GM23338 (cell line): ENCODE data around the gene SLC41A2. TPM values are rescaled to one million over a fixed set of nuclear protein-coding genes. Genes with fewer than 3 reads are reported as not detected.

Experiments
- ATAC-seq: fragments of 200-7000 bp; cut with Tn5 transposase; 3 replicates; pipeline ENCODE4 v1.9.1; 2020
- DNase-seq: peaks from one replicate; pipeline ENCODE4 v3.0.0-alpha.2; 2015; ENCODE audit warnings: low spot score
- H2AFZ ChIP-seq: fragments of 200-600 bp; sonication (generic); 2 replicates; pipeline ENCODE4 v1.8.0; 2016; ENCODE audit warnings: antibody characterized with exemption, mild to moderate bottlenecking, moderate library complexity
- H3F3A ChIP-seq: fragments of 200-600 bp; sonication (generic); replicated peaks from 2 replicates; pipeline ENCODE4 v1.8.0; 2017; ENCODE audit warnings: antibody characterized with exemption, mixed run types, low read depth
- H3K27ac ChIP-seq: fragments of 200-600 bp; sonication (generic); 2 replicates; pipeline ENCODE4 v1.6.1; 2016; ENCODE audit warnings: low read depth
- H3K27me3 ChIP-seq: fragments of 200-600 bp; sonication (generic); 2 replicates; pipeline ENCODE4 v1.8.0; 2016; ENCODE audit warnings: mild to moderate bottlenecking, mixed run types, moderate library complexity; ENCODE audit not compliant: insufficient read depth
- H3K36me3 ChIP-seq: fragments of 200-600 bp; sonication (generic); 2 replicates; pipeline ENCODE4 v1.8.0; 2016; ENCODE audit warnings: mild to moderate bottlenecking; ENCODE audit not compliant: insufficient read depth
- H3K4me1 ChIP-seq: fragments of 200-600 bp; sonication (generic); 2 replicates; pipeline ENCODE4 v1.8.0; 2016; ENCODE audit warnings: mild to moderate bottlenecking, moderate library complexity; ENCODE audit not compliant: insufficient read depth
- H3K4me2 ChIP-seq: fragments of 200-600 bp; sonication (generic); 2 replicates; pipeline ENCODE4 v1.7.1; 2017; ENCODE audit warnings: mixed run types
- H3K4me3 ChIP-seq: fragments of 200-600 bp; sonication (generic); 2 replicates; pipeline ENCODE4 v1.6.1; 2016; ENCODE audit warnings: mixed run types
- H3K79me2 ChIP-seq: fragments of 200-600 bp; sonication (generic); replicated peaks from 2 replicates; pipeline ENCODE4 v1.8.0; 2017; ENCODE audit warnings: mild to moderate bottlenecking; ENCODE audit not compliant: insufficient read depth
- H3K9me2 ChIP-seq: fragments of 200-600 bp; sonication (generic); 2 replicates; pipeline ENCODE4 v1.8.0; 2017; ENCODE audit not compliant: insufficient read depth
- H4K20me1 ChIP-seq: fragments of 200-600 bp; sonication (generic); replicated peaks from 2 replicates; pipeline ENCODE4 v1.8.0; 2017; ENCODE audit warnings: mild to moderate bottlenecking; ENCODE audit not compliant: insufficient read depth
- H3K27ac Mint-ChIP-seq: 2 replicates; pipeline ENCODE4 v1.8.0; 2020; ENCODE audit warnings: inconsistent platforms, mild to moderate bottlenecking, moderate library complexity, mixed read lengths
- H3K27me3 Mint-ChIP-seq: 3 replicates; pipeline ENCODE4 v1.8.0; 2022; ENCODE audit warnings: low read depth, mild to moderate bottlenecking, moderate library complexity, mixed read lengths, inconsistent platforms; ENCODE audit not compliant: insufficient read depth, poor library complexity
- H3K36me3 Mint-ChIP-seq: 3 replicates; pipeline ENCODE4 v1.8.0; 2021; ENCODE audit warnings: low read depth, mild to moderate bottlenecking, inconsistent platforms, moderate library complexity, mixed read lengths
- H3K4me1 Mint-ChIP-seq: 3 replicates; pipeline ENCODE4 v1.8.0; 2020; ENCODE audit warnings: mild to moderate bottlenecking, inconsistent platforms, mixed read lengths
- H3K4me3 Mint-ChIP-seq: 3 replicates; pipeline ENCODE4 v1.8.0; 2021; ENCODE audit warnings: moderate library complexity, mild to moderate bottlenecking, inconsistent platforms, mixed read lengths
- H3K9me3 Mint-ChIP-seq: 3 replicates; pipeline ENCODE4 v1.8.0; 2020; ENCODE audit warnings: moderate library complexity, mild to moderate bottlenecking, inconsistent platforms, mixed read lengths
- ETS1 ChIP-seq: IDR thresholded peaks from 2 replicates; pipeline ENCODE4 v1.6.1; 2016; ENCODE audit warnings: antibody characterized with exemption
- EZH2 ChIP-seq: fragments of 200-600 bp; sonication (generic); IDR thresholded peaks from one replicate; pipeline ENCODE4 v1.8.0; 2017; ENCODE audit warnings: antibody characterized with exemption, mild to moderate bottlenecking, low read depth; ENCODE audit not compliant: unreplicated experiment
- JUNB ChIP-seq: IDR thresholded peaks from one replicate; pipeline ENCODE4 v1.6.1; 2016; ENCODE audit warnings: antibody characterized with exemption; ENCODE audit not compliant: unreplicated experiment
- POLR2AphosphoS5 ChIP-seq: IDR thresholded peaks from 2 replicates; pipeline ENCODE4 v1.6.1; 2016; ENCODE audit warnings: antibody characterized with exemption, low read depth
- STAT1 ChIP-seq: IDR thresholded peaks from one replicate; pipeline ENCODE4 v1.6.1; 2016; ENCODE audit warnings: antibody characterized with exemption; ENCODE audit not compliant: unreplicated experiment
- ZNF331 ChIP-seq: fragments of 250-450 bp; sonication (Bioruptor Pico); IDR thresholded peaks from 2 replicates; pipeline ENCODE4 v1.5.0; 2020; ENCODE audit warnings: low read depth, mild to moderate bottlenecking, moderate library complexity
- ZNF462 ChIP-seq: fragments of 250-450 bp; sonication (Bioruptor Pico); IDR thresholded peaks from 2 replicates; pipeline ENCODE4 v1.5.0; 2020; ENCODE audit warnings: mild to moderate bottlenecking, moderate library complexity
- polyA plus RNA-seq: library from polyadenylated mRNA; unstranded; fragments of >200 nt; fragmentation: Nextera tagmentation; extraction: Ambion mirVana; gene quantifications from 2 replicates; pipeline ENCODE4 v1.2.1, GENCODE V29; 2016
- total RNA-seq: library from RNA; depleted of rRNA; stranded (reverse); fragments of >200 nt; shearing (Covaris generic); gene quantifications from 2 replicates; pipeline ENCODE4 v1.2.3, GENCODE V29; 2014

The SLC41A2 gene
- total and polyA plus RNA-seq, 2 experiments from 2014 or later: 1.5 to 6.8 TPM

GRCh38 chr12:104930388-104931326 lies 27.4 kb downstream of the SLC41A2 start:
- Histone ChIP-seq H2AFZ (no peak overlapping the region), H3K9me2 (0 out of 2 replicates have a peak, but pooled peaks cover 7% of the 10 kb centered on the region), H4K20me1 (no peaks in the 10 kb centered on the region; the same call in 1 of the 2 replicates), H3K4me1 (no peaks in the 10 kb centered on the region), H3K4me2 (no peak overlapping the region), H3K36me3 (no peaks in the 10 kb centered on the region), H3K27ac (no peak overlapping the region), H3F3A (no peaks in the 10 kb centered on the region), H3K79me2 (no peaks in the 10 kb centered on the region), H3K27me3 (no peaks in the 10 kb centered on the region), H3K4me3 (no peak overlapping the region)
- H3K9me3 Mint-ChIP-seq: no peaks in the 10 kb centered on the region
- H3K36me3 Mint-ChIP-seq: no peaks in the 10 kb centered on the region
- ATAC-seq (no peak), DNase-seq (no peak)
- no peaks in the 10 kb centered on the region for H3K4me1 Mint-ChIP-seq
- no peak overlapping the region for H3K4me3 Mint-ChIP-seq
- H3K27ac Mint-ChIP-seq: no peak overlapping the region
- no peaks in the 10 kb centered on the region for H3K27me3 Mint-ChIP-seq
- TF ChIP-seq EZH2 (no peak), POLR2AphosphoS5 (no peak), STAT1 (no peak), JUNB (no peak), ETS1 (no peak)

GRCh38 chr12:104929977-104930376 lies 28.1 kb downstream of the SLC41A2 start:
- Histone ChIP-seq H3K79me2 (no peaks in the 10 kb centered on the region), H3K9me2 (0 out of 2 replicates have a peak, but pooled peaks cover 5% of the 10 kb centered on the region), H3F3A (no peaks in the 10 kb centered on the region), H3K36me3 (no peaks in the 10 kb centered on the region), H3K4me1 (no peaks in the 10 kb centered on the region), H2AFZ (no peak overlapping the region), H3K27ac (no peak overlapping the region), H4K20me1 (no peaks in the 10 kb centered on the region; the same call in 1 of the 2 replicates), H3K4me2 (no peak overlapping the region), H3K4me3 (no peak overlapping the region), H3K27me3 (no peaks in the 10 kb centered on the region)
- H3K9me3 Mint-ChIP-seq: no peaks in the 10 kb centered on the region
- no peak overlapping the region for H3K27ac Mint-ChIP-seq
- H3K4me1 Mint-ChIP-seq: no peaks in the 10 kb centered on the region
- no peak for TF ChIP-seq ZNF331 (CRISPR knock-in tag)
- no peak for TF ChIP-seq ETS1
- no peak for TF ChIP-seq POLR2AphosphoS5
- no peak for TF ChIP-seq ZNF462 (CRISPR knock-in tag)
- ATAC-seq (no peak), DNase-seq (no peak)
- no peaks in the 10 kb centered on the region for H3K36me3 Mint-ChIP-seq
- no peak overlapping the region for H3K4me3 Mint-ChIP-seq
- no peaks in the 10 kb centered on the region for H3K27me3 Mint-ChIP-seq
